Progenitor cell of endocrine pancreas (in vitro differentiated cells): ENCODE measurements around the gene TLR5. TPM values are rescaled to one million over a fixed set of nuclear protein-coding genes. Genes with fewer than 3 reads are reported as not detected.

Source experiments
- DNase-seq: peaks from one replicate; pipeline ENCODE4 v3.0.0; 2021; ENCODE audit warnings: low spot score; ENCODE audit not compliant: unreplicated experiment
- H3K27ac Mint-ChIP-seq: 2 replicates; pipeline ENCODE4 v1.8.0; 2021; ENCODE audit warnings: mild to moderate bottlenecking, moderate library complexity, mixed read lengths
- H3K27me3 Mint-ChIP-seq: 2 replicates; pipeline ENCODE4 v1.8.0; 2021; ENCODE audit warnings: mixed read lengths
- H3K36me3 Mint-ChIP-seq: 2 replicates; pipeline ENCODE4 v1.8.0; 2022; ENCODE audit warnings: mixed read lengths; ENCODE audit not compliant: insufficient read depth
- H3K4me1 Mint-ChIP-seq: 2 replicates; pipeline ENCODE4 v1.8.0; 2021; ENCODE audit warnings: low read depth, mixed read lengths
- H3K4me3 Mint-ChIP-seq: 2 replicates; pipeline ENCODE4 v1.8.0; 2021; ENCODE audit warnings: low read depth, mild to moderate bottlenecking, moderate library complexity, mixed read lengths
- H3K9me3 Mint-ChIP-seq: 2 replicates; pipeline ENCODE4 v1.8.0; 2021; ENCODE audit warnings: low read depth, mixed read lengths
- CTCF ChIP-seq: fragments of 200-600 bp; sonication (generic); IDR thresholded peaks from one replicate; pipeline ENCODE4 v1.5.0; 2021; ENCODE audit warnings: antibody characterized with exemption, mild to moderate bottlenecking; ENCODE audit not compliant: unreplicated experiment
- total RNA-seq: library from RNA; stranded (reverse); gene quantifications from 2 replicates; pipeline ENCODE4 v1.2.1, GENCODE V29; 2021

The TLR5 gene
- total RNA-seq, 1 donor from 2014 or later, result 3.2 TPM

- DNase-seq, result no peak
- Mint-ChIP-seq H3K27me3 (peaks cover 35% of the 10 kb centered on the region), H3K4me3 (no peak overlapping the region), H3K4me1 (peaks cover 19% of the 10 kb centered on the region), H3K27ac (no peak overlapping the region), H3K36me3 (no peaks in the 10 kb centered on the region), H3K9me3 (no peaks in the 10 kb centered on the region)
- TF ChIP-seq CTCF, result no peak
These were observed 7.7 kb downstream of the TLR5 start for GRCh38 chr1:223135176-223135942.

GRCh38 chr1:223133824-223134435, 9.1 kb downstream of the TLR5 start:
- Mint-ChIP-seq H3K36me3 (no peaks in the 10 kb centered on the region), H3K27me3 (peaks cover 49% of the 10 kb centered on the region), H3K4me3 (peak overlapping the region; percentile 73)

GRCh38 chr1:223133306-223133823, 9.7 kb downstream of the TLR5 start:
- H3K27me3 Mint-ChIP-seq, result peaks cover 55% of the 10 kb centered on the region
- H3K9me3 Mint-ChIP-seq, result no peaks in the 10 kb centered on the region
- H3K4me1 Mint-ChIP-seq, result peaks cover 19% of the 10 kb centered on the region
- TF ChIP-seq CTCF, result no peak
- peak overlapping the region; percentile 93 for H3K27ac Mint-ChIP-seq
- no peak for DNase-seq
- H3K36me3 Mint-ChIP-seq, result no peaks in the 10 kb centered on the region
- H3K4me3 Mint-ChIP-seq, result peak overlapping the region; percentile 73

More at GRCh38 chr1:223133824-223134435, 9.1 kb downstream of the TLR5 start:
- TF ChIP-seq CTCF, result peak; percentile 97
- H3K9me3 Mint-ChIP-seq, result no peaks in the 10 kb centered on the region
- DNase-seq, result peak; percentile 81
- peak overlapping the region; percentile 93 for H3K27ac Mint-ChIP-seq
- H3K4me1 Mint-ChIP-seq, result peaks cover 19% of the 10 kb centered on the region

- Mint-ChIP-seq H3K36me3 (no peaks in the 10 kb centered on the region), H3K4me1 (peaks cover 10% of the 10 kb centered on the region), H3K27ac (no peak overlapping the region), H3K4me3 (no peak overlapping the region), H3K9me3 (no peaks in the 10 kb centered on the region), H3K27me3 (peaks cover 51% of the 10 kb centered on the region)
- TF ChIP-seq CTCF, result peak; percentile 93
- DNase-seq, result peak; percentile 83
These were observed 13.7 kb downstream of the TLR5 start for GRCh38 chr1:223129229-223129901.

- Mint-ChIP-seq H3K4me3 (no peak overlapping the region), H3K27ac (no peak overlapping the region), H3K4me1 (peaks cover 3% of the 10 kb centered on the region), H3K36me3 (no peaks in the 10 kb centered on the region), H3K9me3 (no peaks in the 10 kb centered on the region), H3K27me3 (peaks cover 47% of the 10 kb centered on the region)
- DNase-seq, result no peak
- no peak for TF ChIP-seq CTCF
These were observed 16.3 kb downstream of the TLR5 start for GRCh38 chr1:223126741-223127140.
